Panc1 (cell line): ENCODE data around the gene LDLRAD4.

Source experiments
- POLR2AphosphoS5 ChIP-seq: IDR thresholded peaks from 2 replicates; pipeline ENCODE4 v1.6.1; 2012; ENCODE audit warnings: mild to moderate bottlenecking, low read depth, low read length, moderate library complexity
- SIN3A ChIP-seq: IDR thresholded peaks from 2 replicates; pipeline ENCODE4 v1.6.1; 2012; ENCODE audit warnings: low read depth, mild to moderate bottlenecking, low read length, moderate library complexity, borderline replicate concordance; ENCODE audit not compliant: insufficient read depth
- TCF7L2 ChIP-seq: IDR thresholded peaks from 2 replicates; pipeline ENCODE4 v1.6.1; 2011; ENCODE audit warnings: mild to moderate bottlenecking, low read depth, low read length, inconsistent platforms
- TF ChIP-seq, protein P1 (sequence below): fragments of 450-650 bp; IDR thresholded peaks from 2 replicates; pipeline ENCODE4 v1.5.1; 2017; ENCODE audit warnings: mild to moderate bottlenecking
- TF ChIP-seq, protein P2 (sequence below), 2 experiments: IDR thresholded peaks; 2 replicates each; pipeline ENCODE4 v1.6.1; 2011 to 2012; ENCODE audit warnings: low read depth in 2 of 2, control low read depth in 1 of 2, low read length in 1 of 2, mild to moderate bottlenecking in 1 of 2, moderate library complexity in 1 of 2; ENCODE audit not compliant: insufficient read depth in 1 of 2

DNA sequence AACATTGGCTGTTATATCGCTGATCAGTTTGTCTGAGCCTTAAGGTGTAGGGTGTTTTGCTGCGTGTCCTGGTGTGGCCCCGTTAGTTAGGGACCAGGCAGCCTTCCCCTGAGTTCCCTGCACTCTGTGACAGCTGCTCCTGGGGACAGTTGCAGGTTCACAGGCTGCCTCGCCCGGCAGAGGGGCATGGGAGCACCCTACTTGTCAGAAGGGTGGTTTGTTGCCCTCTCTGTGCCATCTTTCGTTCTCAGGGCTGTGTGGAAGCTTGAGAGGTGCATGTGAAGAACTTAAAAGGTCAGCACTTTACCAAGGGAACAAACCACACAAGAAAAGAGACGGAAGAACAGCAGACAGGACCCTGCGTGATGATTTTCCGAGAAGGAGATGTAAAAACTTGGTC is 159.6 kb downstream of the LDLRAD4 start:
- TF ChIP-seq, protein P1, sequence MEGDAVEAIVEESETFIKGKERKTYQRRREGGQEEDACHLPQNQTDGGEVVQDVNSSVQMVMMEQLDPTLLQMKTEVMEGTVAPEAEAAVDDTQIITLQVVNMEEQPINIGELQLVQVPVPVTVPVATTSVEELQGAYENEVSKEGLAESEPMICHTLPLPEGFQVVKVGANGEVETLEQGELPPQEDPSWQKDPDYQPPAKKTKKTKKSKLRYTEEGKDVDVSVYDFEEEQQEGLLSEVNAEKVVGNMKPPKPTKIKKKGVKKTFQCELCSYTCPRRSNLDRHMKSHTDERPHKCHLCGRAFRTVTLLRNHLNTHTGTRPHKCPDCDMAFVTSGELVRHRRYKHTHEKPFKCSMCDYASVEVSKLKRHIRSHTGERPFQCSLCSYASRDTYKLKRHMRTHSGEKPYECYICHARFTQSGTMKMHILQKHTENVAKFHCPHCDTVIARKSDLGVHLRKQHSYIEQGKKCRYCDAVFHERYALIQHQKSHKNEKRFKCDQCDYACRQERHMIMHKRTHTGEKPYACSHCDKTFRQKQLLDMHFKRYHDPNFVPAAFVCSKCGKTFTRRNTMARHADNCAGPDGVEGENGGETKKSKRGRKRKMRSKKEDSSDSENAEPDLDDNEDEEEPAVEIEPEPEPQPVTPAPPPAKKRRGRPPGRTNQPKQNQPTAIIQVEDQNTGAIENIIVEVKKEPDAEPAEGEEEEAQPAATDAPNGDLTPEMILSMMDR: no peak
- TF ChIP-seq SIN3A: no peak
- no peak for TF ChIP-seq POLR2AphosphoS5
- TF ChIP-seq, protein P2, sequence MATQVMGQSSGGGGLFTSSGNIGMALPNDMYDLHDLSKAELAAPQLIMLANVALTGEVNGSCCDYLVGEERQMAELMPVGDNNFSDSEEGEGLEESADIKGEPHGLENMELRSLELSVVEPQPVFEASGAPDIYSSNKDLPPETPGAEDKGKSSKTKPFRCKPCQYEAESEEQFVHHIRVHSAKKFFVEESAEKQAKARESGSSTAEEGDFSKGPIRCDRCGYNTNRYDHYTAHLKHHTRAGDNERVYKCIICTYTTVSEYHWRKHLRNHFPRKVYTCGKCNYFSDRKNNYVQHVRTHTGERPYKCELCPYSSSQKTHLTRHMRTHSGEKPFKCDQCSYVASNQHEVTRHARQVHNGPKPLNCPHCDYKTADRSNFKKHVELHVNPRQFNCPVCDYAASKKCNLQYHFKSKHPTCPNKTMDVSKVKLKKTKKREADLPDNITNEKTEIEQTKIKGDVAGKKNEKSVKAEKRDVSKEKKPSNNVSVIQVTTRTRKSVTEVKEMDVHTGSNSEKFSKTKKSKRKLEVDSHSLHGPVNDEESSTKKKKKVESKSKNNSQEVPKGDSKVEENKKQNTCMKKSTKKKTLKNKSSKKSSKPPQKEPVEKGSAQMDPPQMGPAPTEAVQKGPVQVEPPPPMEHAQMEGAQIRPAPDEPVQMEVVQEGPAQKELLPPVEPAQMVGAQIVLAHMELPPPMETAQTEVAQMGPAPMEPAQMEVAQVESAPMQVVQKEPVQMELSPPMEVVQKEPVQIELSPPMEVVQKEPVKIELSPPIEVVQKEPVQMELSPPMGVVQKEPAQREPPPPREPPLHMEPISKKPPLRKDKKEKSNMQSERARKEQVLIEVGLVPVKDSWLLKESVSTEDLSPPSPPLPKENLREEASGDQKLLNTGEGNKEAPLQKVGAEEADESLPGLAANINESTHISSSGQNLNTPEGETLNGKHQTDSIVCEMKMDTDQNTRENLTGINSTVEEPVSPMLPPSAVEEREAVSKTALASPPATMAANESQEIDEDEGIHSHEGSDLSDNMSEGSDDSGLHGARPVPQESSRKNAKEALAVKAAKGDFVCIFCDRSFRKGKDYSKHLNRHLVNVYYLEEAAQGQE (IDR thresholded peaks at IDR 0.05; ENCODE audit: insufficient read depth in 1 of 2, low read depth in 2 of 2, low read length in 1 of 2): no peak
- TF ChIP-seq TCF7L2: no peak
